ENCODE results near the gene ADCY9. TPM values are rescaled to one million over a fixed set of nuclear protein-coding genes. Genes with fewer than 3 reads are reported as not detected.

The ADCY9 gene
- polyA plus RNA-seq, 3 donors from 2014 or later, result 1.1 to 1.5 (median 1.4) TPM

DNA sequence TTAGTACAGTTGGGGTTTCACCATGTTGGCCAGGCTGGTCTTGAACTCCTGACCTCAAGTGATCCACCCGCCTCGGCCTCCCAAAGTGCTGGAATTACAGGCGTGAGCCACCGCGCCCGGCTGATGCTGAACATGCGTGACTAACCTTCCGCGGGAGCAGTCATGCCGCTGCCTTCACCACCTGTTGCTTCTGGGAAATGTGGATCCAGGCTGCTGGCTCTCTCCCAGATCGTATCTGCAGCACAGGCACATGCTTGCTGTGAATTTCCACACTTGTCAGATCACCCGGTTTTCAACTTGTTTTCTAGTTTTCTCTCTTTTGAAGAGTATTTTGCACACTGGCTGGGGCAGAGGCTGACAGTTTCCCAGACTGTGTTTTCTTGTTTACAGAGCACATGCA is 97.9 kb downstream of the ADCY9 start:
- peaks cover 26 to 52% of the 10 kb centered on the region in 2 donors for H3K4me1 Mint-ChIP-seq
- H3K27ac Mint-ChIP-seq, result peak overlapping the region in 5 of 6 donors; percentile 49 to 97 (median 85)
- H3K27me3 Mint-ChIP-seq (ENCODE audit: low read depth in 3 of 3), result peaks cover 2 to 8% (median 8%) of the 10 kb centered on the region in 3 donors
- H3K9me3 Mint-ChIP-seq, result no peaks in the 10 kb centered on the region
- DNase-seq, result no peak
- peaks cover 0 to 12% (median 3%) of the 10 kb centered on the region in 3 donors for H3K36me3 Mint-ChIP-seq
- peak overlapping the region in 4 of 5 donors; percentile 56 to 67 (median 60) for H3K4me3 Mint-ChIP-seq

GRCh38 chr16:4017807-4018206 is 98.4 kb downstream of the ADCY9 start:
- no peak for DNase-seq
- Mint-ChIP-seq H3K4me3 (peak overlapping the region in 1 of 5 donors; percentile 54), H3K9me3 (no peaks in the 10 kb centered on the region)

DNA sequence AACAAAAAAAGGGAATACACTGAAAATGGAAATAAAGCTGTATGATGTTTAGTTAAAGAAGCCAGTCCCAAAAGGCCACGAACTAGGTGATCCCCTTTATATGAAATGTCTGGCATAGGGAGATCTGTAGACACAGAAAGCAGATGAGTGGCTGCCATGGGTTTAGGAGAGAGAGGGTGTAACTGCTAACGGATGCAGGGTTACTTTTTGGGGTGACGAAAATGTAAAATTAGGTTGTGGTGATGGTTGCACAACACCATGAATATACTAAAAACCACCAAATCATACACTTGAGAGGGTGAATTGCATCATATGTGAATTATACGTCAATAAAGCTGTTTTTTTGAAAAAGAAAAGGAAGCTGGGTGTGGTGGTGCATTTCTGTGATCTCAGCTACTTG is 99.6 kb downstream of the ADCY9 start:
- DNase-seq, result peak; percentile 42 to 83 (median 63)
- Mint-ChIP-seq H3K9me3 (no peaks in the 10 kb centered on the region), H3K27me3 (ENCODE audit: low read depth in 3 of 3) (peaks cover 2 to 8% (median 8%) of the 10 kb centered on the region in 3 donors), H3K36me3 (peaks cover 0 to 5% (median 0%) of the 10 kb centered on the region in 3 donors), H3K4me1 (peaks cover 26 to 49% of the 10 kb centered on the region in 2 donors), H3K4me3 (peak overlapping the region in 4 of 5 donors; percentile 47 to 71 (median 64)), H3K27ac (peak overlapping the region; percentile 53 to 93 (median 84))

More at GRCh38 chr16:4017807-4018206, 98.4 kb downstream of the ADCY9 start:
- H3K27ac Mint-ChIP-seq, result peak overlapping the region in 3 of 6 donors; percentile 51 to 85 (median 79)
- peaks cover 26 to 51% of the 10 kb centered on the region in 2 donors for H3K4me1 Mint-ChIP-seq
- H3K27me3 Mint-ChIP-seq (ENCODE audit: low read depth in 3 of 3), result peaks cover 2 to 8% (median 8%) of the 10 kb centered on the region in 3 donors
- peaks cover 0 to 6% (median 0%) of the 10 kb centered on the region in 3 donors for H3K36me3 Mint-ChIP-seq

DNA sequence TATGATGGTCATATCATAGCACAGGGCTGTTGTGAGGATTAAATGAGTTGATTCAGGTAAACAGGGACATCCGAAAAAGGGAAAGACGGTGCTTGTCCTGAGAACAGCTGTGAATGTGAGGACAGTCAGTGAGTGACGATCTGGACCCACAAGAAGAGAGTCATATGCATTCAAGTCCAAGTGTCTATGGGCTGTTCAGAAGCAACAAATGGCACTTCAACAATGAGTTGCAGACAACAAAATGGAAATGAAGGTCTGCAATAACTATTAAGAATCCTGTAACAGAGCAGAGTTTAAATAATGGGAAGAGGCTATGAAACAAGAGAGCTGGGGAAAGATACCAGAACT is 100.3 kb downstream of the ADCY9 start:
- peaks cover 26 to 45% of the 10 kb centered on the region in 2 donors for H3K4me1 Mint-ChIP-seq
- peaks cover 2 to 10% (median 6%) of the 10 kb centered on the region in 3 donors for H3K27me3 Mint-ChIP-seq (ENCODE audit: low read depth in 3 of 3)
- peaks cover 0 to 5% (median 0%) of the 10 kb centered on the region in 3 donors for H3K36me3 Mint-ChIP-seq
- H3K9me3 Mint-ChIP-seq, result no peaks in the 10 kb centered on the region
- peak overlapping the region; percentile 53 to 93 (median 84) for H3K27ac Mint-ChIP-seq
- H3K4me3 Mint-ChIP-seq, result peak overlapping the region in 3 of 5 donors; percentile 62 to 71 (median 65)
- DNase-seq, result no peak

GRCh38 chr16:4015275-4016004 is 100.8 kb downstream of the ADCY9 start:
- Mint-ChIP-seq H3K27me3 (ENCODE audit: low read depth in 3 of 3) (peaks cover 2 to 10% (median 6%) of the 10 kb centered on the region in 3 donors), H3K4me3 (peak overlapping the region in 1 of 5 donors; percentile 25), H3K36me3 (peaks cover 0 to 5% (median 0%) of the 10 kb centered on the region in 3 donors), H3K4me1 (peaks cover 26 to 45% of the 10 kb centered on the region in 2 donors), H3K27ac (peak overlapping the region; percentile 40 to 93 (median 84)), H3K9me3 (no peaks in the 10 kb centered on the region)
- DNase-seq, result no peak

DNA sequence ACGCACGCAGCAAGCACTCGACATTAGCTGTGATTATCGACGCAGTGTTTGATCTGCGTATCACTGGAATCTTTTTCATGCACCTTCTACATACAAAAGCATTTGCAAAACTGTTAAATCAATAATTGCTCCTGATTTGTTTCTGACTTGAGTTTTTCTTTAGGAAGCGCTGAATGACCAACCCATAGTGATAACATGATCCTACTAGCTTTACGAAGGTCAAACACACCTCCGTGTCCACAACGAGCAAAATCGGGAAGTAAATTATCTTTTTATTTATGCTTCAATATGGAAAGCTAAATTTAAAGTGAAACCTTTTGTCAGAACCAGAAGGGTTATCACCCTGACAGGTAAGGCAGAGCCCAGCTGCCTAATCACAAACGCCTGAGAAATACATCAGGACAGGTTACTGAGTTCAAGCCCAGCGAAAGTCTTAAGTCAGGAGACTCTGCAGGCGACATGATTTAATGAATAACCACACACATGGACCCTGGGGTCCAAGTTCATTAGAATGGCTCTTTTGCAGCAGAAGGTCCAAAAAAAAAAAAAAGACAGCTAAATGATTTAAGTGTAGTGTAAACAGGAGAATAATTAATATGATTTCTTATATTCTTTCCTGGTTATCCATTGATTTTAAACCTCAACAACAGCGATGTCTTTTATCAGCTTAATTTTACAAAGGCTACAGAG is 104.2 kb downstream of the ADCY9 start:
- Mint-ChIP-seq H3K4me1 (peaks cover 13 to 27% of the 10 kb centered on the region in 2 donors), H3K36me3 (no peaks in the 10 kb centered on the region), H3K27me3 (ENCODE audit: low read depth in 3 of 3) (peaks cover 2 to 6% (median 5%) of the 10 kb centered on the region in 3 donors), H3K9me3 (no peaks in the 10 kb centered on the region), H3K27ac (no peak overlapping the region), H3K4me3 (no peak overlapping the region)
- DNase-seq, result no peak

- no peaks in the 10 kb centered on the region for H3K36me3 Mint-ChIP-seq
- no peaks in the 10 kb centered on the region for H3K9me3 Mint-ChIP-seq
- no peak for DNase-seq
- peaks cover 6 to 21% of the 10 kb centered on the region in 2 donors for H3K4me1 Mint-ChIP-seq
- peaks cover 0 to 3% (median 2%) of the 10 kb centered on the region in 3 donors for H3K27me3 Mint-ChIP-seq (ENCODE audit: low read depth in 3 of 3)
- no peak overlapping the region for H3K4me3 Mint-ChIP-seq
- peak overlapping the region in 1 of 6 donors; percentile 39 for H3K27ac Mint-ChIP-seq
Observed at GRCh38 chr16:4011225-4011939, 104.9 kb downstream of the ADCY9 start.

DNA sequence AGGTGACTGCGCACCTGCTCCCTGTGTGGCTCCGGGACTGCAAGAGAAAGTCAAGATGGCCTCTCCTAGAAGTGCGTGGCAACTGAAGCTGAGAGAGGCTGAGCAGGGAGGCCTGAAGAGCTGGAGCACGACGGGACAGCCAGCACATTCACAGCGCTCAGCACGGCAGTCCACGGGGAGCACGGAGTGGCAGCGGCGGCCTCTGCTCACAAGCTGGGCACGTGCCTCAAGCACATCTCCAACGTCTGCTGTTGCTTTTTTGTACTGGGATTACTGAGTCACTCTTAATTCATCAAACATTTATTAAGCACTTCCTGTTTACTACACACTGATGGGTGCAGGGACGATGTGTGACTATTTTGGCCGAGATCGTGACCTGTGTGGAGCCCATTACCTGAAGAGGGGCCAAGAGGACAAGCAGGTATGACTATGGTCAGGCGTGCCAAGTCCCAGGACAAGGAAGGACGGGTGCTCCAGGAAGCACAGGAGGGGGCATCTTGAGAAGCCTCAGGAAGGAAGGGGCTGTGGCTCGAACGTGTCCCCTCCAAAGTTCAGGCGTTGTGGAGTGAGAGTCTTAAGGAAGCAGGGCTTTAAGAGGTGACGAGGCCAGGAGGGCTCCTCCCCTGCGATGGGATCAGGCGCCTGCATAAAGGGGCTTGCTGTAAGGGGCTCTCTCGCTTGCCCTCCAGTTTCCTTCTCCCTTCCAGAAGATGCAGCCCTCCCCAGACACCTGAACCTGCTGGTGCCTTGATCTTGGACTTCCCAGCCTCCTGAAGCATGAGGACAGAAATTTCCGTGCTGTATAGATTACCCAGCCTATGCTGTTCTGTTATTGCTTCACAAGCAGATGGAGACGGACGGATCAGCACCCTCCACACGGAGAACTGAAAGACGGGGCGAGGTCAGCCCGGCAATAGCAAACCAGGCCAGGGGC is 105.8 kb downstream of the ADCY9 start:
- no peak overlapping the region for H3K4me3 Mint-ChIP-seq
- H3K27ac Mint-ChIP-seq, result peak overlapping the region in 2 of 6 donors; percentile 62 to 67
- no peaks in the 10 kb centered on the region for H3K36me3 Mint-ChIP-seq
- H3K27me3 Mint-ChIP-seq (ENCODE audit: low read depth in 3 of 3), result peaks cover 0 to 2% (median 2%) of the 10 kb centered on the region in 3 donors
- peaks cover 0 to 14% of the 10 kb centered on the region in 2 donors for H3K4me1 Mint-ChIP-seq
- H3K9me3 Mint-ChIP-seq, result no peaks in the 10 kb centered on the region
- no peak for DNase-seq

DNA sequence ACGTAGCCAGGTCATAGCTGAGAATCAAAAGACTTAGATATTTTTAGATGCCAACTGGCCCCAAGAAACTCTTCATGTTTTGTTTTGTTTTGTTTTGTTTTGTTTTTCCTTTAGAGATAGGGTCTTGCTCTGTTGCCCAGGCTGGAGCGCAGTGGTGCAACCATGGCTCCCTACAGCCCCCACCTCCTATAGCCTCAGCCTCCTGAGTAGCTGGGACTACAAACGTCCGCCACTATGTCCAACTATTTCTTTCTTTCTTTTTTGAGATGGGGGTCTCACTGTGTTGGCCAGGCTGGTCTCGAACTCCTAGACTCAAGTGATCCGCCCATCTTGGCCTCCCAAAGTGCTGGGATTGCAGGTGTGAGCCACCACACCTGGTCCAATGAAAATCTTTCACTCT is 107.1 kb downstream of the ADCY9 start:
- H3K27me3 Mint-ChIP-seq (ENCODE audit: low read depth in 3 of 3), result peaks cover 0 to 2% (median 2%) of the 10 kb centered on the region in 3 donors
- no peaks in the 10 kb centered on the region for H3K9me3 Mint-ChIP-seq
- peaks cover 0 to 3% (median 0%) of the 10 kb centered on the region in 3 donors for H3K36me3 Mint-ChIP-seq
- peaks cover 0 to 11% of the 10 kb centered on the region in 2 donors for H3K4me1 Mint-ChIP-seq
- no peak overlapping the region for H3K4me3 Mint-ChIP-seq
- no peak overlapping the region for H3K27ac Mint-ChIP-seq
- DNase-seq, result no peak

GRCh38 chr16:4008116-4008515 is 108.1 kb downstream of the ADCY9 start:
- peaks cover 0 to 3% (median 3%) of the 10 kb centered on the region in 3 donors for H3K36me3 Mint-ChIP-seq
- peaks cover 0 to 2% (median 2%) of the 10 kb centered on the region in 3 donors for H3K27me3 Mint-ChIP-seq (ENCODE audit: low read depth in 3 of 3)
- no peak for DNase-seq
- H3K4me3 Mint-ChIP-seq, result no peak overlapping the region
- no peaks in the 10 kb centered on the region for H3K9me3 Mint-ChIP-seq
- no peak overlapping the region for H3K27ac Mint-ChIP-seq
- peaks cover 0 to 11% of the 10 kb centered on the region in 2 donors for H3K4me1 Mint-ChIP-seq

- H3K27ac Mint-ChIP-seq, result no peak overlapping the region
- DNase-seq, result no peak
- H3K9me3 Mint-ChIP-seq, result no peaks in the 10 kb centered on the region
Observed at GRCh38 chr16:4006397-4006999, 109.7 kb downstream of the ADCY9 start.

GRCh38 chr16:4005731-4006130 is 110.5 kb downstream of the ADCY9 start:
- H3K4me3 Mint-ChIP-seq, result no peak overlapping the region
- no peak for DNase-seq
- peaks cover 0 to 2% (median 0%) of the 10 kb centered on the region in 3 donors for H3K27me3 Mint-ChIP-seq (ENCODE audit: low read depth in 3 of 3)
- peaks cover 0 to 4% (median 3%) of the 10 kb centered on the region in 3 donors for H3K36me3 Mint-ChIP-seq
- no peaks in the 10 kb centered on the region for H3K9me3 Mint-ChIP-seq
- no peak overlapping the region for H3K27ac Mint-ChIP-seq
- peaks cover under 1 to 13% of the 10 kb centered on the region in 2 donors for H3K4me1 Mint-ChIP-seq

More at GRCh38 chr16:4006397-4006999, 109.7 kb downstream of the ADCY9 start:
- peaks cover 0 to 4% (median 3%) of the 10 kb centered on the region in 3 donors for H3K36me3 Mint-ChIP-seq
- H3K4me3 Mint-ChIP-seq, result no peak overlapping the region
- peaks cover 0 to 11% of the 10 kb centered on the region in 2 donors for H3K4me1 Mint-ChIP-seq
- H3K27me3 Mint-ChIP-seq (ENCODE audit: low read depth in 3 of 3), result peaks cover 0 to 2% (median 2%) of the 10 kb centered on the region in 3 donors

Data from immature natural killer cell (primary cell).